OCI-M2 (cell line): ENCODE measurements around the gene AACS.

Experiments
- DNase-seq: peaks from one replicate; lab custom pipeline; 2025; ENCODE audit not compliant: unreplicated experiment; lab: John Stamatoyannopoulos, UW

Gene AACS

DNA sequence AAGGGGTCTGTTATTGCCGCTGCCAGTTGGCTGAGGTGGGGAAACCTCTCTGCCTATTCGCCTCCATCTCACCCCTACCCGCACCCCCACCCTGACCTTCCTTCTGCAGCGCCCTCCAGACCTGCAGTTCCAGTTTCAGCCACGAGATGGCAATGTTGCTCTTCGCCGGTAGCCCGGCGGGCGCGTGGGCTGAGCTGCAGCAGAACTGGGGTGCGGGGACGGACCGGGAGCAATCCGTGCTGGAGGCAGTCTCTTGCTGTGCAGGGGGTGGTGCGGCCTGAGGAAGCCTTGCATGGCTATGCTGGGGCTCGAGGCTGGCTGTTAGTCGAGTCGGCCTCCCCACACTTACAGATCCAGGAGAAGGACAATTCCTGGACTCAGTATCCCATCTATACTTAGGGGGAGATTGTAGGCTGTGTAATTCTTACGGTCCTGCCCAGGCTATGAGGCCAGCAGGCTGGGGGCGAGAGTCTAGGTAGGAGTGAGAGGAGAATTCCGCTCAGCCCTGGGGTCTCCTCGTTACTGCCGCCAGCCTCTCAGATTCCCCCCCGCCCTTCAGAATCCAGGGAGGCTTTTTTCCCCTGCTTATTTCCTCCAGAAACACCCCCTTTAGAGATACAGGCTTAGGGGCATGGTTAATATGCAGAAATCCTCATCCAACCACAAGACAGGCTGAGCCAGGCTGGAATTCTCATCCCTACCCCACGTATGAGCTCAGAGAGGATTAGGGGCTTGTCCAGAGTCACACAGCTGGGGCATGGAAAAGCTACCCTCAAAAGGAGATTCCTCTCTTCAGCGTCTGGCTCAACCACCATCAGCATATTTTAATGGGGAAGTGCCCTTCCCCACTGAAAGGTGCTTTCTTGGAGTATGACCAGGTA is 118.2 kb downstream of the AACS start:
- peak; percentile 4 for DNase-seq

DNA sequence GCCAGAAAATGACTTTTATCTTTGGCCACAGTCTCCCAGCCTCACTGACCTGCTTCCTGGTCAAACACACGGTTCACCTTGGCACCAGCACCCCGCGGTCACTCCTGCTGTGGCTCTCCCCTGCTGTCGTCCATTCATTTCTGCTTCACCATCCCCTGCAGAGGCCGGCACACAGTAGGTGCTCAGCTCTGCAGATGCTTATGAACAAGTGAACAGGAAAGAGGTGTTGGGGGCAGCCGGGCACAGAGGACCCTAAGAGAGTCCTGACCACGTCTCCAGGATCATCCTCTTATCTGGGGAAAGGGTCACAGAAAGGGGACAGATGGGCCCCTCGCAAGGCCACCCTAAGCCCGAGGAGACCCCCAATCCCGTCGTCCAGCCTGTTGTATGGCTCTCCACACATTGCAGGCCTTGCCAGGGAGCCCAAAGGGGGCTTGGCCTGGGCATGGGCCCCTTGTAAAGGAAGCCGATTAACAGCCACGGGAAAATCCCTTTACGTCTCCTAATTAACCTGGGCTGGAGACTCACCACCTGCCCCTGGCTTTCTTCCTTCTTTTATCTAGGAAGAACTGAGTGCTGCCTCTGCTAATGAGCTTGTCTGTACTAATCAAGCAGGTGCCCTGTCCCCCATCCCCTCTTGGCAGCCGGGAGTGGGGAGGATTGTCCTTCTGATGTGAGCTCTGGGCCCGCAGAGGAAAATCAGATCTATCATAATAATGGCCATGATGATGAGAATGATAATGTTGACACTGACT is 119.2 kb downstream of the AACS start:
- DNase-seq, result no peak

DNA sequence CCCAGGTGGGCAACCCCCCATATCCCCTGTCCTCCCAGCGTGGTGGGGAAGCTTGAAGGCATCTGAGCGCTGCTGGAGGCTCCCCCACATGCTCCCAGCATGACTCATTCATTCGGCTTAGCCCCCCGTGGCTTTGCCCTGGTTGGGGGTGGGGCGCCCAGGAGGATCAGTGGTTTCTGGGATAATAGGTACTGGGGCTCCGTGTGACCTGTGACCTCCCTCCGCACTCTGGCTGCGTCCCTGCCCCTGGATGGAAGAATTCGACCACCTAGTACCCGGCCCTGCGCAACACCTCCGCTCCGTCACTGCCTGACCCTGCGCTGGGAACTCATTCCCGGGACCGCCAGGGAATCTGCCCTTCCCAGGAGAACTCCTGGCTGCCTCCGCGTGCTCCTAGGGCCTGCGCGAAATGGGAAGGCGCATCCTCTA is 120.1 kb downstream of the AACS start:
- DNase-seq, result no peak

DNA sequence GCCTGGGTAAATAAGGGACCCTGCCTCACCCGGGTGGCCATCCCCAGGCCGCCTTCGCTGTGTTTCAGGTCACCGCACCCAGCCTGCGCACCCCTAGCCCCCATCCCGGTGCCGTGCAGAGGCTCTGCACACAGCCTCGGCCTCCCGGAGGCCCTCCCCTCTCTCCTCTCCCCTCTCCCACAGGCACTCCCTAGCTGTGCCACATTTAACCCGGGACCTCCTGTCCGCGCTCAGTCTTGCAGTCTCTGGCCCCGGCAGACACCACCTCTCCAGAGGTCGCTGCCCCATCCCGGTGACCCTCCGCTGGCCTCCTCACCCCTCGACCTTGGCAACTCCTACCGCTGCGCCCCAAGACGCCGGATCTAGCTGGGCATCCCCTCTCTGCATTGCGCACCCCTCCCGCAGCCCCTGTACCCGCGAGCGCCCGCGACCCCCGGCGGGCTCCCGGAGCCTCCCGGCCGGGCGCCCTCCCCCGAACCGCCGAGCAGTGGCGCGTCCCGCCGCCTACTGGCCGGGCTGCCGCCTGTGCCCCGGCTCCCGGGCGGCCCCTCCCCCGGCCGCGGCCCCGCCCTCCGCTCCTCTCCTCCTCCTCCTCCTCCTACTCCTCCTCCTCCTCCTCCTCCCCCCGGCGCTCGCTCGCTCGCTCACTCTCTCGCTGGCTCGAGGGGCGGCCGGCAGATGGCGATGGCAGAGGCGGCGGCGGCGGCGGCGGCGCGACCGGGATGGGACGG is 120.7 kb downstream of the AACS start, which contains the start of gene TMEM132B:
Gene TMEM132B (plus strand): TSS at position 647 of the 731 bp plus-strand sequence.
- DNase-seq, result no peak

DNA sequence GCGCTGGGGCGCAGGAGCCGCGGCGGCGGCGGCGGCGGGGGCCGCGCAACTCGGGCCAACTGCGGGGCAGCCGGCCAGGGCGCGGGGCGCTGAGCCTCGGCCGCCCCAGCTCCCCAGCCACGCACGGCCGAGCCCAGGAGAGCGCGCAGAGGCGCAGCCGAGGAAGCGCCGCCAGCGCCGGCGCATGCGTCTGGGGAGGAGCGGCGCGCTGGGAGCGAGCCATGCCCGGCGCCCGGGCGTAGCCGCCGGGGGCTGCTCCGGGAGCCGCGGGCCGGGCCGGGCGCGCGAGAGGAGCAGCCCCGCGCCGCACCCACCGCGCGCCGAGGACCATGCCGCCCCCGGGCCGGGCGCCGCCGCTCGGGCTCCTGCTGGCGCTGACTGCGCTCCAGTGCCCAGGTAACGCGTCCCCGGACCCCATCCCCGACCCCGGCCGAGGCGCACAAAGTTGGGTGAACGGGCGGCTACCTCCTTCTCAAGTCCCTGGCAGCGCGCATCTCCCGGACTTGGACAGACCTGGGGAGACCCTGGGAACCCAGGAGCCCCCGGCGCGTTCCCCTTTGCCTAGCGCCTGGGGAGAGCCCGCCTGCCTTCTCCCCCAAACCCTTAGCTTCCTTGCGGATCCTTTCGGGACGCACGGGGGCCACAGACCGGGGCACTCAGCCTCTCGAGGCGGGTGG is 121.4 kb downstream of the AACS start:
- DNase-seq, result no peak

DNA sequence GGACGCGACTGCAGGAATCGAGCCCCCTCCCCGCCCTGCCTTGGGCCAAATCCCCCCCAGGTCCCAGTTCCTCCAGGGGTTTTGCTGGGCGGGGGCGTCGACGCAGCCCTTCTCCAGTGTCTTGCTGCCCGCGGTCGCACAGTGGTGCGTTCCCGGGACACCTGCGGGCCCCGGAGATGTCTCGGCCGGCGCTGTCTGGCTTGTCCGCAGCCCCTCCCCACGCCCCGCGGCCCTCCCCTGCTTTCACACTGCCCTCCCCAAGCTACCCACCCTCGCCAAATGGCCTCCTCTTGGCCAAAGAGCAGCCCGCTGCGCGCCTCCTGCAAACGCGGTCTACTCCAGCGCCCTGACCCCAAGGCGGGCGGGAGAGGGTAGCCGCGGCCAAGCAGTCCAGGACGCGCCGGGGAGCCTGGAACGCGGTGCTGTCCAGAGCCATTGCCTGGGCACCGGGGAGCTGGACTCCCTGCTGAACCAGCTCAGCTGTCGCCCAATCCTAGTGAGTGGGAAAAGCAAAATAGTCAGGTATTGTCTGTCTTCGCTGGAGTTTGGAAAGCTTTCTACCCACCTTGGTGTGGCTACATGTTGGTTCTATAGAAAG is 122.0 kb downstream of the AACS start:
- DNase-seq, result no peak

DNA sequence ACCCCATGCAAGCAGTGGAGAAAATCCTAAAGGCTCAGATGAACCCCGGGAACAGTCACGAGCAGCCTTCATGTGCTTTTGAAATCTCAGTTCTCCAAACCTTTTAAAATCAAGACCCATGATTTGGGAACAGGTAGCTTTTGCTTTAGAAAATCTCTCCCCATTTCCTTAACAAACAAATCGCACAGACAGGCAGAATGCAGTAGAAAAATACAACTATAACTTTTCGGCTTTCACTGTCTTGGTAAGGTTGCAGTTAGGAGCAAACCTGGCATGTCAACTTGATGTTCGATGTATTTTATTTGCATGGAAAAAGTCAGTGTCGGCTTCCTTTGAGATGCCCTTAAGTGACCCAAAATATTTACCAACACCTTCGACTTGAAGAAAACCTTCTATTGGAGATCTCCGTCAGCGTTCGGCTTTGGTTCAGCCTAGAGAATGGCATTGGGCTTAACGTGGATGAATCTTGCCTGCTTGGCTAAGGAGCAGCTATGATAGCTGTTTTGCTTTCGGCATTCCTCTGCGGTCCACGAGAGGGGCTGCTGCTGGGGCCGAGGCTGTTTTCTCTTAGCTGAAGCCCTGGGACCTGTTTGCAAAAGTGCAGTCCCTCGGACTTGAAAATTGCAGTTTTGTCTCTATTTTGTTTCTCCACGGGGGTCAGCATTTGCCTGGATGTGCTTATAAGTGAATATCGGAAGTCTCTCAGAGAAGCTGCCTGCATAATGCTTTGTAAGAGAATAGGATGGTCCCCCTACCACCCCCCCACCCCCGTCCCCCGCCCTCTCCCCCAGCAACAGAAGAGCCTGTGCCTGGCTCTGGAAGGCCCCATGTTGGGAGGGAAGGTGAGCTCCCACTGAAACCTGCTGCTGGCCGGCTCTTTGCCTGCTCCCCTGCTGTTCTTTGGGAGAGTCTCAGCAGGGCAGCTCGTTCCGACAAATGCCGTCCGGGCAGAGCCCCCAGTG is 122.8 kb downstream of the AACS start:
- no peak for DNase-seq

DNA sequence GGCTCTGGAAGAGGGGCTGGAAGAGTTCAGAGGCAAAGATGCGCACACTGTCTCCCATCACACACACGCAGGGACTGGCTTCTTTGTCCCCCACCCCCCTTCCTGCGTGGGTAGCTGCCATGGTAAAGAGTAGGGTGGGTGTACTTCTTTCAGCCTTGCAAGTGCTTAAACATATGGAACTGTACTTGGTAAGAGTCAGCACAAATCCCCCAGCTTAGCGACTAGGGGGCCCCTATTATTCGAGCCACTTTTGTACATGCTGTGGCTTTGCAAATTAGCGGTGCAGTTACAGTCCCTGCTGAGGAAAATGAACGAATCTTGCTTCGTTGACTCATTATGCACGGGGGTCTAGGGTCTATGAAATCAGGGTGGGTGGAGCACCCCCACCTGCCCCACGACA is 123.8 kb downstream of the AACS start:
- DNase-seq, result no peak

DNA sequence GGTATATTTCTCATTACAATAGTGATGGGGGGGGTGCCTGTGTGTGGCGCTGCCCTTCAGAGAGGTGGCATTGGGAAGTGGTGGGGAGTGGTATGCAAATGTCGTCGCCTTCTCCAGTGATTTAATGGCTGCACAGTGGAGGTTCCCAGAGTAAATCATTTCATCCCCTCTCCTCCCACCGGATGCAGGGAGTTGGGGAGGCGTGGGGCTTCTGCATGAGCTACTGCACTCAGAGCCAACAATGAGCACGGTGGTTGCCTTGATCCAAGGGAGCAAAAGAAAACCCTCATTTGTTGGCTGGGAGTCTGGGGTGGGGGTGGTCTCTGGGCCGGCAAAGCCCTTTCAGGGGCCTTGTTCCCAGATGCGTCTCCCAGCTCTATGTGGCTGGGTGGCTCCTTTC is 124.3 kb downstream of the AACS start:
- no peak for DNase-seq

DNA sequence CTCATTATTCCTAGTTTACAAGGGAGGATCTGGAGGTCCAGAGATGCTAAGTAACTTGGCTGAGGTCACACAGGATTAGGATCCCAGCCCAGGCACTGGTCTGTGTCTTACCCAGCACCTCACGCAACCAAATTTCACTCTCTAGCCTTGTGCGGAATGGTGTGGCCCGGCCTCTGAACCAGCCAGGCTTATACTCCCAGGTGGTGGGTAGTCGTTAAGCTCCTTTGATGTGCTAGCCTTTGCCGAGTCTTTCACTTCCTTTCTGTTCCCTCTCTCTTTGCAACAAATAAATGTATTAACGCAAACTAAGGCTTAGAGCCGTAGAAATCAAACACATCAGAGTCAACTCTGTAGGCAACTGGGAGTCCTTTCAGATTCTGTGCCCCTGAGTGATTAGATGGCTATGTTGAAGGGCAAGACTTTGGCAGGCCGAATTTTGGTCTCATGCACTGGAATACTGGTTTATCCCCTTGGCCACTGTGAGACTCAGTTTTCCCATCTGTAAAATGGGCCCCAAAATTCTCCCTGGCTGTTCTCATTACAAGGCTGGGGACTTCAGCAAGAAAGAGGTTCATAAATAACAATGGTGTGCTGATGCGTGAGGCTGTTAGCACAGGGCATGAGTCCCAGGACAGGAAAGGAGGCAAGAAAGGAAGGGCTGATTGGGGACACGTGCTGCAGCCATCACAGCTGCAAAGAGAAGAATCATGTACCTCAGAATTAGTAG is 126.3 kb downstream of the AACS start:
- DNase-seq, result no peak

DNA sequence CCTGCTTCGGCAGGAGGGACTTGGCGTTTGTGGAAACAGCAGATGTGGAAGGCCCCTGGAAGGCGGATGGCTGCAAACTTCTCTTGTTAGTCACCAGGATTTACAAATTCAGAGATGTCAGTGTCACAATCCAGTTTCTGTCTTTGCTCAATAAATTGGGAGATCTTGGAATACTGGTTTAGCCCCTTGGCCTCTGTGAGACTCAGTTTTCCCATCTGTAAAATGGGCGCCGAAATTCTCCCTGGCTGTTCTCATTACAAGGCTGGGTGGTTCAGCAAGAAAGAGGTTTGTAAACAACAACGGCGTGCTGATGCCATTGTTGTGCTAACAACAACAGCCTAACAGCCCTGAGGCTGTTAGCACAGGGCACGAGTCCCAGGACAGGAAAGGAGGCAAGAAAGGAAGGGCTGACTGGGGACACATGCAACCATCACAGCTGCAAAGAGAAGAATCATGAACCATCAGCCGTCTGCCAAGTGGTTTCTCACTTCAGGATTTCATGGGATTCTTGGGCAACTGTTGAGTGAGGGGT is 127.5 kb downstream of the AACS start:
- DNase-seq, result no peak
